ENCODE measurements around the gene CHM. TPM values are rescaled to one million over a fixed set of nuclear protein-coding genes. Genes with fewer than 3 reads are reported as not detected.
"Not testable (repeated sequence)": the region's sequence is repeated elsewhere in the genome, so short reads cannot be mapped to it uniquely, and the experiment has no call there.

CHM gene
- total RNA-seq, 1 experiment from 2014 or later, result 18.1 TPM

DNA sequence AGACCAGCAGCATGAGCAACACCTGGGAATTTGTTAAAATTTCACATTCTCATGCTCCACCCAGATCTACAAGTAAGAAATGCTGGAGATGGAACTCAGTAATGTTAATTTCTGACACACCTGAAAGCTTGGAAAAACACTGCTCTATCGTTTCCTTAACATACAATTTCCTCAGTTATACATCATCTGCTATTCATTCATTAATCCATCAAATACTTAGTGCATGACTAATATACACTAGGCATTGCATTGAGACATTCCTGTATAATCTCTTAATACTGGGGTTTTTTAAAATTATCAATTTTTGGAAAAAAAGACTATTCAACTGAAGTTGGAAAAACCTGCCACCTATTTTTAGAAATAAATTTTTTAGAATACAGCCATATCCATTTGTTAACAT, 106.1 kb downstream of the CHM start:
- DNase-seq (ENCODE audit: low spot score) (no peak), ATAC-seq (no peak)
- no peak for TF ChIP-seq MYBL2 (CRISPR knock-in tag; IDR thresholded peaks at IDR 0.05)
- no peak for TF ChIP-seq SMAD4 (CRISPR knock-in tag; IDR thresholded peaks at IDR 0.05)
- TF ChIP-seq NFYB (CRISPR knock-in tag; conservative IDR thresholded peaks at IDR 0.05; ENCODE audit: low read depth), result no peak
- TF ChIP-seq, protein P1, sequence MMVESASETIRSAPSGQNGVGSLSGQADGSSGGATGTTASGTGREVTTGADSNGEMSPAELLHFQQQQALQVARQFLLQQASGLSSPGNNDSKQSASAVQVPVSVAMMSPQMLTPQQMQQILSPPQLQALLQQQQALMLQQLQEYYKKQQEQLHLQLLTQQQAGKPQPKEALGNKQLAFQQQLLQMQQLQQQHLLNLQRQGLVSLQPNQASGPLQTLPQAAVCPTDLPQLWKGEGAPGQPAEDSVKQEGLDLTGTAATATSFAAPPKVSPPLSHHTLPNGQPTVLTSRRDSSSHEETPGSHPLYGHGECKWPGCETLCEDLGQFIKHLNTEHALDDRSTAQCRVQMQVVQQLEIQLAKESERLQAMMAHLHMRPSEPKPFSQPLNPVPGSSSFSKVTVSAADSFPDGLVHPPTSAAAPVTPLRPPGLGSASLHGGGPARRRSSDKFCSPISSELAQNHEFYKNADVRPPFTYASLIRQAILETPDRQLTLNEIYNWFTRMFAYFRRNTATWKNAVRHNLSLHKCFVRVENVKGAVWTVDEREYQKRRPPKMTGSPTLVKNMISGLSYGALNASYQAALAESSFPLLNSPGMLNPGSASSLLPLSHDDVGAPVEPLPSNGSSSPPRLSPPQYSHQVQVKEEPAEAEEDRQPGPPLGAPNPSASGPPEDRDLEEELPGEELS (CRISPR knock-in tag; IDR thresholded peaks at IDR 0.05), result no peak
- TF ChIP-seq OVOL2 (CRISPR knock-in tag; IDR thresholded peaks at IDR 0.05; ENCODE audit: borderline replicate concordance), result no peak
- no peak for TF ChIP-seq ZNF671 (CRISPR knock-in tag; IDR thresholded peaks at IDR 0.05)
- no peak for TF ChIP-seq PRRX2 (CRISPR knock-in tag; IDR thresholded peaks at IDR 0.05)
- ChIA-PET CTCF (no interaction called here), POLR2A (no interaction called here)
- Mint-ChIP-seq H3K9me3 (peaks cover 15% of the 10 kb centered on the region), H3K4me3 (no peak overlapping the region), H3K4me1 (no peaks in the 10 kb centered on the region), H3K27me3 (ENCODE audit: low read depth) (no peaks in the 10 kb centered on the region), H3K36me3 (peaks cover 20% of the 10 kb centered on the region), H3K27ac (no peak overlapping the region)

DNA sequence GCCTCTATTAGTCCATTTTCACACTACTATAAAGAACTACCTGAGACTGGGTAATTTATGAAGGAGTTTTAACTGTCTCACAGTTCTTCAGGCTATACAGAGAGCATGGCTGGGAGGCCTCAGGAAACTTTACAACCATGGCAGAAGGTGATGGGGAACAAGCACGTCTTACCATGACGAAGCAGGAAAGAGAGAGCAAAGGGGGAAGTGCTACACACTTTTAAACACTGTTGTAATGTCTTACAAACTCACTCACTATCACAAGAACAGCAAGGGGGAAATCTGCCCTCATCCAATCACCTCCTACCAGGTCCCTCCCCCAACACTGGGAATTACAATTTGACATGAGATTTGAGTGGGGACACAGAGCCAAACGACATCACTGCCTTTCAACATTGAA, 107.4 kb downstream of the CHM start:
- H3K9me3 Mint-ChIP-seq; DNase-seq (ENCODE audit: low spot score); H3K27me3 Mint-ChIP-seq (ENCODE audit: low read depth); H3K36me3 Mint-ChIP-seq; ATAC-seq; H3K4me1 Mint-ChIP-seq; POLR2A ChIA-PET; CTCF ChIA-PET; H3K4me3 Mint-ChIP-seq; H3K27ac Mint-ChIP-seq: not testable (repeated sequence)

DNA sequence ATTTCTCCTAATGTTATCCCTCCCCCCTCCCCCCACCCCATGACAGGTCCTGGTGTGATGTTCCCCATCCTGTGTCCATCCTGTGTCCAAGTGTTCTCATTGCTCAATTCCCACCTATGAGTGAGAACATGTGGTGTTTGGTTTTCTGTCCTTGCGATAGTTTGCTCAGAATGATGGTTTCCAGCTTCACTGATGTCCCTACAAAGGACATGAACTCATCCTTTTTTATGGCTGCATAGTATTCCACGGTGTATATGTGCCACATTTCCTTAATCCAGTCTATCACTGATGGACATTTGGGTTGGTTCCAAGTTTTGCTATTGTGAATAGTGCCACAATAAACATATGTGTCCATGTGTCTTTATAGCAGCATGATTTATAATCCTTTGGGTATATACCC, 113.0 kb downstream of the CHM start:
- H3K36me3 Mint-ChIP-seq; H3K4me1 Mint-ChIP-seq; H3K9me3 Mint-ChIP-seq; POLR2A ChIA-PET; ATAC-seq; CTCF ChIA-PET; H3K27me3 Mint-ChIP-seq (ENCODE audit: low read depth); H3K4me3 Mint-ChIP-seq; H3K27ac Mint-ChIP-seq; DNase-seq (ENCODE audit: low spot score): not testable (repeated sequence)

DNA sequence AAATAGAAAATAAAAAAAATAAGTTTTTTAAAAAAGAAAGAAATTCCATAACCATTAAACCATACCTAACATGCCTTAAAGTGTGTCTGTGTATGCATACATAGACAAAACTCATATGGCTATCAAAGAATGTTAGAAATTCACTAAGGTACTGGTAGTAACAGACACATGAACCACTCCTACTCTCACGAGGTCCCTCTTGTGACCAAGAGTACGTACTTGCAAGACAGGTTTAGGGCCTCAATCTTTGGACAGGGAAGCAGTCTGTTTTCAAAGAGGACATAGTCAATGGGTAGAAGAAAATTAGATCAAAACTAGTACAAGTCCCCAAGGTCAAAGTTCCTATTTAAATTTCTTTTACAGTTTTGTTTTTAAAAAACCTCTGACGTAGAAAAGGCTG, 117.3 kb downstream of the CHM start:
- Mint-ChIP-seq H3K27ac (no peak overlapping the region), H3K9me3 (no peaks in the 10 kb centered on the region), H3K4me1 (peaks cover 15% of the 10 kb centered on the region), H3K27me3 (ENCODE audit: low read depth) (no peaks in the 10 kb centered on the region), H3K4me3 (no peak overlapping the region), H3K36me3 (peaks cover 7% of the 10 kb centered on the region; the same call in 1 of the 2 replicates)
- CTCF ChIA-PET, result no interaction called here
- TF ChIP-seq SP1 (CRISPR knock-in tag; conservative IDR thresholded peaks at IDR 0.05) (no peak), MXD4 (CRISPR knock-in tag; IDR thresholded peaks at IDR 0.05; ENCODE audit: borderline replicate concordance) (no peak), OVOL2 (CRISPR knock-in tag; IDR thresholded peaks at IDR 0.05; ENCODE audit: borderline replicate concordance) (no peak), ZNF138 (CRISPR knock-in tag; conservative IDR thresholded peaks at IDR 0.05) (no peak), ZNF423 (CRISPR knock-in tag; IDR thresholded peaks at IDR 0.05) (no peak), TCF7 (CRISPR knock-in tag; IDR thresholded peaks at IDR 0.05; ENCODE audit: low read depth) (no peak), ZNF416 (CRISPR knock-in tag; IDR thresholded peaks at IDR 0.05) (no peak), CBFB (CRISPR knock-in tag; IDR thresholded peaks at IDR 0.05; ENCODE audit: low read depth) (no peak), RELA (CRISPR knock-in tag; IDR thresholded peaks at IDR 0.05; ENCODE audit: borderline replicate concordance) (no peak), CREB1 (CRISPR knock-in tag; IDR thresholded peaks at IDR 0.05) (no peak), FOXK1 (CRISPR knock-in tag; IDR thresholded peaks at IDR 0.05) (no peak), FOXP1 (CRISPR knock-in tag; IDR thresholded peaks at IDR 0.05; ENCODE audit: borderline replicate concordance) (no peak), ZNF317 (CRISPR knock-in tag; IDR thresholded peaks at IDR 0.05; ENCODE audit: borderline replicate concordance, low read depth) (no peak)
- TF ChIP-seq, protein P2, sequence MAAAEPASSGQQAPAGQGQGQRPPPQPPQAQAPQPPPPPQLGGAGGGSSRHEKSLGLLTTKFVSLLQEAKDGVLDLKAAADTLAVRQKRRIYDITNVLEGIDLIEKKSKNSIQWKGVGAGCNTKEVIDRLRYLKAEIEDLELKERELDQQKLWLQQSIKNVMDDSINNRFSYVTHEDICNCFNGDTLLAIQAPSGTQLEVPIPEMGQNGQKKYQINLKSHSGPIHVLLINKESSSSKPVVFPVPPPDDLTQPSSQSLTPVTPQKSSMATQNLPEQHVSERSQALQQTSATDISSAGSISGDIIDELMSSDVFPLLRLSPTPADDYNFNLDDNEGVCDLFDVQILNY (CRISPR knock-in tag; IDR thresholded peaks at IDR 0.05), result no peak
- TF ChIP-seq, protein P3, sequence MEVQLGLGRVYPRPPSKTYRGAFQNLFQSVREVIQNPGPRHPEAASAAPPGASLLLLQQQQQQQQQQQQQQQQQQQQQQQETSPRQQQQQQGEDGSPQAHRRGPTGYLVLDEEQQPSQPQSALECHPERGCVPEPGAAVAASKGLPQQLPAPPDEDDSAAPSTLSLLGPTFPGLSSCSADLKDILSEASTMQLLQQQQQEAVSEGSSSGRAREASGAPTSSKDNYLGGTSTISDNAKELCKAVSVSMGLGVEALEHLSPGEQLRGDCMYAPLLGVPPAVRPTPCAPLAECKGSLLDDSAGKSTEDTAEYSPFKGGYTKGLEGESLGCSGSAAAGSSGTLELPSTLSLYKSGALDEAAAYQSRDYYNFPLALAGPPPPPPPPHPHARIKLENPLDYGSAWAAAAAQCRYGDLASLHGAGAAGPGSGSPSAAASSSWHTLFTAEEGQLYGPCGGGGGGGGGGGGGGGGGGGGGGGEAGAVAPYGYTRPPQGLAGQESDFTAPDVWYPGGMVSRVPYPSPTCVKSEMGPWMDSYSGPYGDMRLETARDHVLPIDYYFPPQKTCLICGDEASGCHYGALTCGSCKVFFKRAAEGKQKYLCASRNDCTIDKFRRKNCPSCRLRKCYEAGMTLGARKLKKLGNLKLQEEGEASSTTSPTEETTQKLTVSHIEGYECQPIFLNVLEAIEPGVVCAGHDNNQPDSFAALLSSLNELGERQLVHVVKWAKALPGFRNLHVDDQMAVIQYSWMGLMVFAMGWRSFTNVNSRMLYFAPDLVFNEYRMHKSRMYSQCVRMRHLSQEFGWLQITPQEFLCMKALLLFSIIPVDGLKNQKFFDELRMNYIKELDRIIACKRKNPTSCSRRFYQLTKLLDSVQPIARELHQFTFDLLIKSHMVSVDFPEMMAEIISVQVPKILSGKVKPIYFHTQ (CRISPR knock-in tag; IDR thresholded peaks at IDR 0.05), result no peak
- TF ChIP-seq, protein P4, sequence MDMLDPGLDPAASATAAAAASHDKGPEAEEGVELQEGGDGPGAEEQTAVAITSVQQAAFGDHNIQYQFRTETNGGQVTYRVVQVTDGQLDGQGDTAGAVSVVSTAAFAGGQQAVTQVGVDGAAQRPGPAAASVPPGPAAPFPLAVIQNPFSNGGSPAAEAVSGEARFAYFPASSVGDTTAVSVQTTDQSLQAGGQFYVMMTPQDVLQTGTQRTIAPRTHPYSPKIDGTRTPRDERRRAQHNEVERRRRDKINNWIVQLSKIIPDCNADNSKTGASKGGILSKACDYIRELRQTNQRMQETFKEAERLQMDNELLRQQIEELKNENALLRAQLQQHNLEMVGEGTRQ (CRISPR knock-in tag; IDR thresholded peaks at IDR 0.05), result no peak
- TF ChIP-seq, protein P5, sequence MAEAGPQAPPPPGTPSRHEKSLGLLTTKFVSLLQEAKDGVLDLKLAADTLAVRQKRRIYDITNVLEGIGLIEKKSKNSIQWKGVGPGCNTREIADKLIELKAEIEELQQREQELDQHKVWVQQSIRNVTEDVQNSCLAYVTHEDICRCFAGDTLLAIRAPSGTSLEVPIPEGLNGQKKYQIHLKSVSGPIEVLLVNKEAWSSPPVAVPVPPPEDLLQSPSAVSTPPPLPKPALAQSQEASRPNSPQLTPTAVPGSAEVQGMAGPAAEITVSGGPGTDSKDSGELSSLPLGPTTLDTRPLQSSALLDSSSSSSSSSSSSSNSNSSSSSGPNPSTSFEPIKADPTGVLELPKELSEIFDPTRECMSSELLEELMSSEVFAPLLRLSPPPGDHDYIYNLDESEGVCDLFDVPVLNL (CRISPR knock-in tag; IDR thresholded peaks at IDR 0.05; ENCODE audit: borderline replicate concordance, low read depth), result no peak
- TF ChIP-seq, protein P6, sequence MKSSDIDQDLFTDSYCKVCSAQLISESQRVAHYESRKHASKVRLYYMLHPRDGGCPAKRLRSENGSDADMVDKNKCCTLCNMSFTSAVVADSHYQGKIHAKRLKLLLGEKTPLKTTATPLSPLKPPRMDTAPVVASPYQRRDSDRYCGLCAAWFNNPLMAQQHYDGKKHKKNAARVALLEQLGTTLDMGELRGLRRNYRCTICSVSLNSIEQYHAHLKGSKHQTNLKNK (CRISPR knock-in tag; IDR thresholded peaks at IDR 0.05), result no peak
- ATAC-seq (no peak), DNase-seq (ENCODE audit: low spot score) (no peak)
- POLR2A ChIA-PET, result no interaction called here

Measured in WTC11 (cell line).